Pancreas (tissue), 10 donors: Measurements from ENCODE around the gene ZNF613. TPM values are rescaled to one million over a fixed set of nuclear protein-coding genes. Genes with fewer than 3 reads are reported as not detected.

Experiments used
- ATAC-seq, 4 donors: fragments of 200-7000 bp; cut with Tn5 transposase; one replicate each; pipeline versions ENCODE4 v1.8.0 to v1.9.1; 2020; ENCODE audit warnings: mild to moderate bottlenecking in 4 of 4, moderate library complexity in 4 of 4
- DNase-seq, 6 donors: peaks; one replicate each; pipeline ENCODE4 v3.0.0-alpha.2; 2020
- FAIRE-seq: peaks from 2 replicates; lab custom pipeline; 2012; peaks lifted over from hg19 to GRCh38; lab: Jason Lieb, UNC
- H3K27ac ChIP-seq, 4 donors: fragments of 200-600 bp; sonication (generic); 1 replicate in 3 of 4; 2 replicates in 1 of 4; pipeline versions ENCODE4 v1.5.0 to v1.8.0; 2020
- H3K27me3 ChIP-seq, 4 donors: fragments of 200-600 bp; one replicate each; pipeline ENCODE4 v1.8.0; 2021
- H3K36me3 ChIP-seq, 3 donors: fragments of 200-600 bp; sonication (generic) in 1 of 3; one replicate each; pipeline versions ENCODE4 v1.5.0 to v1.8.0; 2020 to 2021
- H3K4me1 ChIP-seq, 3 donors: fragments of 200-600 bp; one replicate each; pipeline ENCODE4 v1.8.0; 2021
- H3K4me3 ChIP-seq, 4 donors: fragments of 200-600 bp; sonication (generic) in 2 of 4; one replicate each; pipeline versions ENCODE4 v1.5.0 to v1.8.0; 2020 to 2021
- H3K9me3 ChIP-seq, 4 donors: fragments of 200-600 bp; one replicate each; pipeline ENCODE4 v1.8.0; 2021
- CTCF ChIP-seq, 4 donors: fragments of 200-600 bp; sonication (generic) in 3 of 4; IDR thresholded peaks; one replicate each; pipeline versions ENCODE4 v1.5.0 to v1.8.0; 2021; ENCODE audit warnings: antibody characterized with exemption in 4 of 4
- WGBS, 2 donors: extraction: QIAGEN DNeasy Blood & Tissue Kit; methylation state at CpG; one replicate each; pipeline ENCODE4 v1.1.7; 2013; 5-methylcytosine and 5-hydroxymethylcytosine counted together
- intact Hi-C, 3 donors: fragments of 100-400 bp; cut with DNase I; formaldehyde crosslinking; loops; one replicate each; pipeline versions ENCODE4 v1.11.1 to v1.14.2; 2022
- polyA plus RNA-seq, 2 donors: library from polyadenylated mRNA; stranded (reverse); fragments of 200-250 nt; gene quantifications; one replicate each; pipeline ENCODE4 v1.2.3, GENCODE V29; 2013
- total RNA-seq, 6 donors: library from RNA; stranded (reverse); fragmentation: NEBNext Ultra II Directional in 4 of 6; extraction: Animal tissue kit (Norgen Biotek cat#: 25700) in 4 of 6; gene quantifications; one replicate each; pipeline versions ENCODE4 v1.2.1 to v1.2.4, GENCODE V29; 2021 to 2023
- donor health status: healthy with polysubstance abuse.
- donor health status: DM: no; HTN: no; CAD: no; lungs with moderate emphysema.
- donor health status: DM: no; HTN: no; CAD: no.
- donor health status: control.
- donor health status: control.
- donor health status: Bipolar disorder and iron deficiency.
- donor health status: DM: yes; HTN: yes; CAD: no.
- donor health status: DM: no; HTN: no; CAD: no.
- donor health status: DM: no; HTN: no; CAD: no.
- donor health status: DM: yes; HTN: yes; CAD: no.

Gene ZNF613
- total and polyA plus RNA-seq, 8 donors, result 0.83 to 3.4 (median 1.8) TPM

- Histone ChIP-seq H3K4me1 (no peaks in the 10 kb centered on the region), H3K4me3 (no peak overlapping the region)
Measured at GRCh38 chr19:51916167-51916566, 11.1 kb upstream of the ZNF613 start.

GRCh38 chr19:51919606-51920005, 7.7 kb upstream of the ZNF613 start:
- Histone ChIP-seq H3K27me3 (no peaks in the 10 kb centered on the region), H3K4me3 (no peak overlapping the region), H3K27ac (no peak overlapping the region), H3K9me3 (no peaks in the 10 kb centered on the region), H3K4me1 (no peaks in the 10 kb centered on the region), H3K36me3 (no peaks in the 10 kb centered on the region)
- no peak for ATAC-seq
- FAIRE-seq, result no peak
- DNase-seq, result no peak
- 67 to 79% methylated on average over 3 of the region's 3 CpGs for WGBS, 2 donors
- no peak for TF ChIP-seq CTCF (IDR thresholded peaks at IDR 0.05)
- intact Hi-C loops, result no loop called here

More at GRCh38 chr19:51916167-51916566, 11.1 kb upstream of the ZNF613 start:
- no peaks in the 10 kb centered on the region for H3K36me3 ChIP-seq
- ATAC-seq (no peak), DNase-seq (no peak), FAIRE-seq (no peak)
- no peaks in the 10 kb centered on the region for H3K9me3 ChIP-seq
- no peak for TF ChIP-seq CTCF (IDR thresholded peaks at IDR 0.05)
- no peak overlapping the region for H3K27ac ChIP-seq
- 79 to 89% methylated on average over 1 of the region's 1 CpG for WGBS, 2 donors
- intact Hi-C loops, result no loop called here
- H3K27me3 ChIP-seq, result no peaks in the 10 kb centered on the region

GRCh38 chr19:51921949-51922348, 5.3 kb upstream of the ZNF613 start:
- DNase-seq, result no peak
- FAIRE-seq, result no peak
- Histone ChIP-seq H3K4me1 (no peaks in the 10 kb centered on the region), H3K4me3 (no peak overlapping the region), H3K27me3 (no peaks in the 10 kb centered on the region), H3K36me3 (no peaks in the 10 kb centered on the region), H3K9me3 (no peaks in the 10 kb centered on the region), H3K27ac (no peak overlapping the region)
- WGBS, 2 donors, result 78 to 84% methylated on average over 8 of the region's 8 CpGs
- ATAC-seq, result no peak
- TF ChIP-seq CTCF (IDR thresholded peaks at IDR 0.05), result no peak
- intact Hi-C loops, result no loop called here

- Histone ChIP-seq H3K27me3 (no peaks in the 10 kb centered on the region), H3K4me3 (peak overlapping the region; percentile 49 to 92 (median 74)), H3K9me3 (no peaks in the 10 kb centered on the region), H3K36me3 (peaks cover 0 to 14% (median 0%) of the 10 kb centered on the region in 3 donors), H3K4me1 (peaks cover 0 to 4% (median 0%) of the 10 kb centered on the region in 3 donors), H3K27ac (peak overlapping the region; percentile 70 to 93 (median 86))
- TF ChIP-seq CTCF (IDR thresholded peaks at IDR 0.05), result no peak
- ATAC-seq (peak in 2 of 4 donors; percentile 2 to 6), DNase-seq (no peak), FAIRE-seq (no peak)
- WGBS, 2 donors, result 14 to 17% methylated on average over 11 of the region's 11 CpGs
- intact Hi-C loops, result no loop called here
Measured at GRCh38 chr19:51926426-51926783, 867 bp upstream of the ZNF613 start.

GRCh38 chr19:51927859-51928258, 587 bp downstream of the ZNF613 start:
- no peak for TF ChIP-seq CTCF (IDR thresholded peaks at IDR 0.05)
- Histone ChIP-seq H3K27me3 (no peaks in the 10 kb centered on the region), H3K9me3 (no peaks in the 10 kb centered on the region), H3K36me3 (peaks cover 0 to 14% (median 0%) of the 10 kb centered on the region in 3 donors), H3K27ac (no peak overlapping the region), H3K4me1 (peaks cover 0 to 4% (median 0%) of the 10 kb centered on the region in 3 donors), H3K4me3 (peak overlapping the region; percentile 49 to 92 (median 74))
- FAIRE-seq (no peak), DNase-seq (no peak), ATAC-seq (no peak)
- WGBS, 2 donors, result 26 to 29% methylated on average over 13 of the region's 13 CpGs
- intact Hi-C loops, result no loop called here
